GM12878 (cell line): Measurements from ENCODE around the gene PAN3. TPM values are rescaled to one million over a fixed set of nuclear protein-coding genes. Genes with fewer than 3 reads are reported as not detected.

Experiments used
- ATAC-seq: fragments of 200-7000 bp; cut with Tn5 transposase; 3 replicates; pipeline ENCODE4 v1.9.1; 2020; ENCODE audit warnings: mild to moderate bottlenecking, moderate library complexity
- BruUV-seq: library from RNA; stranded (reverse); fragments of 400-500 nt; replicated peaks from 2 replicates; lab custom pipeline; 2021; lab: Mats Ljungman, UMichigan
- CTCF ChIA-PET: fragments of 300-600 bp; sonication (Branson Sonifier 250); formaldehyde crosslinking; extraction: SDS; loops from one replicate; lab custom pipeline; 2021; ENCODE audit warnings: inconsistent platforms; lab: Yijun Ruan, JAX
- POLR2A ChIA-PET: fragments of 350-600 bp; formaldehyde crosslinking; extraction: SDS; loops from one replicate; lab custom pipeline; 2021; ENCODE audit warnings: inconsistent platforms; lab: Charles Lee
- RAD21 ChIA-PET: fragments of 300-600 bp; sonication (Branson Sonifier 250); formaldehyde crosslinking; loops from one replicate; lab custom pipeline; 2023; ENCODE audit warnings: antibody characterized with exemption; ENCODE audit not compliant: unreplicated experiment; lab: Charles Lee
- SMC1A ChIA-PET: fragments of 300-600 bp; sonication (Branson Sonifier 250); formaldehyde crosslinking; loops from one replicate; lab custom pipeline; 2023; ENCODE audit not compliant: unreplicated experiment, uncharacterized antibody; lab: Charles Lee
- DNase-seq: peaks from one replicate; pipeline ENCODE4 v3.0.0-alpha.2; 2011; ENCODE audit warnings: low read depth, low spot score
- FAIRE-seq: peaks from 3 replicates; lab custom pipeline; 2011; peaks lifted over from hg19 to GRCh38; lab: Jason Lieb, UNC
- H2AFZ ChIP-seq: 2 replicates; pipeline ENCODE4 v1.6.0; 2011; ENCODE audit warnings: low read depth, low read length, control low read depth; ENCODE audit not compliant: control insufficient read depth
- H3K27ac ChIP-seq: 2 replicates; pipeline ENCODE4 v1.5.1; 2011; ENCODE audit warnings: control low read depth; ENCODE audit not compliant: control insufficient read depth, insufficient read depth
- H3K27me3 ChIP-seq, 2 experiments: replicated peaks in 1 of 2; 2 replicates each; pipeline versions ENCODE4 v1.6.0 to v1.6.1; 2011; ENCODE audit warnings: low read length in 1 of 2; ENCODE audit not compliant: control insufficient read depth in 2 of 2, insufficient read depth in 2 of 2
- H3K36me3 ChIP-seq, 2 experiments: 2 replicates each; pipeline ENCODE4 v1.5.1; 2011; ENCODE audit warnings: low read length in 1 of 2; ENCODE audit not compliant: control insufficient read depth in 2 of 2, insufficient read depth in 2 of 2
- H3K4me1 ChIP-seq: 2 replicates; pipeline ENCODE4 v1.6.1; 2011; ENCODE audit warnings: mild to moderate bottlenecking, low read length, moderate library complexity, mixed read lengths; ENCODE audit not compliant: control insufficient read depth, insufficient read depth
- H3K4me2 ChIP-seq: 2 replicates; pipeline ENCODE4 v1.6.0; 2011; ENCODE audit warnings: control low read depth; ENCODE audit not compliant: control insufficient read depth, insufficient read depth
- H3K4me3 ChIP-seq: fragments of 200-600 bp; sonication (generic); 2 replicates; pipeline ENCODE4 v1.5.1; 2016
- H3K79me2 ChIP-seq: 2 replicates; pipeline ENCODE4 v1.6.0; 2011; ENCODE audit warnings: low read length; ENCODE audit not compliant: control insufficient read depth, insufficient read depth
- H3K9ac ChIP-seq: 2 replicates; pipeline ENCODE4 v1.8.0; 2011; ENCODE audit warnings: low read length, control low read depth, mixed read lengths; ENCODE audit not compliant: control insufficient read depth, insufficient read depth
- H3K9me3 ChIP-seq: replicated peaks from 3 replicates; pipeline ENCODE4 v1.5.1; 2011; ENCODE audit warnings: mild to moderate bottlenecking, low read length; ENCODE audit not compliant: control insufficient read depth, insufficient read depth
- H4K20me1 ChIP-seq: 2 replicates; pipeline ENCODE4 v1.6.0; 2011; ENCODE audit not compliant: control insufficient read depth, insufficient read depth
- CBX3 ChIP-seq: fragments of 200-600 bp; sonication (generic); IDR thresholded peaks from 2 replicates; pipeline ENCODE4 v1.6.1; 2016; ENCODE audit warnings: low read depth, borderline replicate concordance
- CREM ChIP-seq: IDR thresholded peaks from 2 replicates; pipeline ENCODE4 v1.6.1; 2014; ENCODE audit warnings: antibody characterized with exemption, low read depth
- EP300 ChIP-seq, 2 experiments: fragments of 150-350 bp in 1 of 2; IDR thresholded peaks; 2 replicates each; pipeline ENCODE4 v1.6.1; 2011 to 2012; ENCODE audit warnings: low read depth in 2 of 2, low read length in 2 of 2, borderline replicate concordance in 1 of 2, improper control_type of control experiment in 1 of 2, inconsistent platforms in 1 of 2; ENCODE audit not compliant: control insufficient read depth in 1 of 2
- FOXK2 ChIP-seq: fragments of 450-650 bp; IDR thresholded peaks from 2 replicates; pipeline ENCODE4 v1.6.1; 2017; ENCODE audit warnings: mild to moderate bottlenecking, moderate library complexity
- KAT2A ChIP-seq: conservative IDR thresholded peaks from 2 replicates; pipeline ENCODE4 v1.6.1; 2011; ENCODE audit warnings: low read depth, low read length; ENCODE audit not compliant: control insufficient read depth
- MXI1 ChIP-seq: fragments of 150-350 bp; IDR thresholded peaks from 2 replicates; pipeline ENCODE4 v1.6.1; 2011; ENCODE audit warnings: low read depth, mild to moderate bottlenecking, inconsistent platforms, low read length, improper control_type of control experiment
- RBBP5 ChIP-seq: fragments of 200-600 bp; sonication (generic); conservative IDR thresholded peaks from 2 replicates; pipeline ENCODE4 v1.6.1; 2016
- RFX5 ChIP-seq: IDR thresholded peaks from 2 replicates; pipeline ENCODE4 v1.6.1; 2011; ENCODE audit warnings: low read depth, low read length, improper control_type of control experiment
- SMC3 ChIP-seq: IDR thresholded peaks from 2 replicates; pipeline ENCODE4 v1.6.1; 2011; ENCODE audit warnings: low read length, improper control_type of control experiment, borderline replicate concordance
- SRF ChIP-seq, 2 experiments: IDR thresholded peaks; 2 replicates each; pipeline ENCODE4 v1.6.1; 2011; ENCODE audit warnings: low read depth in 2 of 2, low read length in 2 of 2, mild to moderate bottlenecking in 1 of 2, moderate library complexity in 1 of 2
- YBX1 ChIP-seq: fragments of 450-650 bp; IDR thresholded peaks from 2 replicates; pipeline ENCODE4 v1.6.1; 2016; ENCODE audit warnings: antibody characterized with exemption
- ZBTB11 ChIP-seq: fragments of 450-650 bp; formaldehyde crosslinking; IDR thresholded peaks from 2 replicates; pipeline ENCODE4 v1.5.0; 2022; ENCODE audit warnings: mild to moderate bottlenecking, missing genetic modification characterization
- ZNF217 ChIP-seq: fragments of 450-650 bp; IDR thresholded peaks from 2 replicates; pipeline ENCODE4 v1.6.1; 2017; ENCODE audit warnings: antibody characterized with exemption, mild to moderate bottlenecking
- WGBS: methylation state at CpG from one replicate; pipeline ENCODE4 v1.1.6; 2016; ENCODE audit warnings: low lambda C conversion rate; ENCODE audit not compliant: insufficient replicate concordance, insufficient coverage; ENCODE audit errors: missing lambda C conversion rate; 5-methylcytosine and 5-hydroxymethylcytosine counted together
- in situ Hi-C: fragments of 300-500 bp; cut with MboI; formaldehyde crosslinking; loops from 9 replicates; pipeline ENCODE4 v1.14.3; 2018; ENCODE audit warnings: mixed read lengths
- intact Hi-C: fragments of 100-400 bp; cut with micrococcal nuclease; formaldehyde crosslinking; loops from one replicate; pipeline ENCODE4 v1.14.2; 2022; ENCODE audit not compliant: unreplicated experiment
- polyA plus RNA-seq, 11 experiments: library from polyadenylated mRNA; depleted of rRNA in 4 of 11; unstranded in 6 of 11; stranded (reverse) in 5 of 11; fragments of >200 nt; fragmentation: Nextera tagmentation in 4 of 11; fragmentation: Illumina TruSeq in 1 of 11; extraction: Ambion mirVana in 4 of 11; extraction: Trizol in 1 of 11; gene quantifications; 1 replicate in 1 of 11; 2 replicates in 10 of 11; pipeline versions ENCODE4 v1.2.1 to v1.2.3, GENCODE V29; 2011 to 2016; ENCODE audit warnings: inconsistent platforms in 2 of 11, missing spikeins in 2 of 11, low read depth in 1 of 11
- total RNA-seq, 4 experiments: library from RNA; depleted of rRNA in 3 of 4; stranded (reverse); fragments of >200 nt in 3 of 4; fragmentation: Illumina TruSeq in 1 of 4; extraction: Trizol in 1 of 4; gene quantifications; 2 replicates each; pipeline versions ENCODE4 v1.2.1 to v1.2.3, GENCODE V29; 2013 to 2021

Gene PAN3
- total and polyA plus RNA-seq, 10 of the 15 experiments (the other 5 are each of a cell fraction or from before 2014, with no cell fraction given): 13.0 to 33.3 (median 19.9) TPM

- POLR2A ChIA-PET: interaction anchor here (1.2 kb wide), 1 partner anchor 85 kb away, joined by 3 read pairs; no protein-coding TSS in a partner anchor
- Histone ChIP-seq H2AFZ (no peak overlapping the region), H4K20me1 (no peaks in the 10 kb centered on the region), H3K4me1 (no peaks in the 10 kb centered on the region), H3K27ac (no peak overlapping the region), H3K27me3 (no peaks in the 10 kb centered on the region), H3K9me3 (no peaks in the 10 kb centered on the region), H3K79me2 (no peaks in the 10 kb centered on the region), H3K4me3 (no peak overlapping the region), H3K9ac (no peak overlapping the region), H3K4me2 (no peak overlapping the region), H3K36me3 (no peaks in the 10 kb centered on the region)
- ATAC-seq (no peak), FAIRE-seq (no peak), DNase-seq (no peak)
- TF ChIP-seq EP300 (IDR thresholded peaks at IDR 0.05; ENCODE audit: borderline replicate concordance in 1 of 2, control insufficient read depth in 1 of 2, low read depth in 2 of 2, low read length in 2 of 2): no peak
- TF ChIP-seq KAT2A: no peak
- no peak for TF ChIP-seq MXI1
- no peak for TF ChIP-seq CBX3
- TF ChIP-seq RFX5: 0 out of 2 replicates have a peak, but pooled peaks have one; percentile 43
- in situ Hi-C loops: no loop called here
- SMC1A ChIA-PET: interaction anchor here (0.9 to 2.2 kb wide), 3 partner anchors 10 to 122 kb away, joined by 3 to 6 read pairs (median 4); no protein-coding TSS in a partner anchor
- 61% methylated on average over 5 of the region's 5 CpGs for WGBS
- intact Hi-C loops: no loop called here
- CTCF ChIA-PET: interaction anchor here (0.8 to 1.1 kb wide), 2 partner anchors 13 to 185 kb away, joined by 3 to 5 read pairs; no protein-coding TSS in a partner anchor
- RAD21 ChIA-PET: no interaction called here
- no TSS peak for BruUV-seq
Observed at GRCh38 chr13:28129911-28130693, 8.2 kb upstream of the PAN3 start.

GRCh38 chr13:28131646-28132045 is 6.7 kb upstream of the PAN3 start:
- ChIA-PET RAD21 (no interaction called here), CTCF (interaction anchor here (1.2 kb wide), 1 partner anchor 507 kb away, joined by 4 read pairs; no protein-coding TSS in a partner anchor), POLR2A (no interaction called here), SMC1A (interaction anchor here (1.6 kb wide), 1 partner anchor 102 kb away, joined by 3 read pairs; no protein-coding TSS in a partner anchor)
- Histone ChIP-seq H3K4me3 (no peak overlapping the region), H3K9me3 (no peaks in the 10 kb centered on the region), H4K20me1 (no peaks in the 10 kb centered on the region), H3K4me2 (no peak overlapping the region), H3K36me3 (no peaks in the 10 kb centered on the region), H3K4me1 (peaks cover 5% of the 10 kb centered on the region; the same call in 1 of the 2 replicates), H2AFZ (no peak overlapping the region), H3K27me3 (no peaks in the 10 kb centered on the region), H3K79me2 (peaks cover under 1% of the 10 kb centered on the region), H3K27ac (no peak overlapping the region), H3K9ac (no peak overlapping the region)
- FAIRE-seq (no peak), ATAC-seq (no peak), DNase-seq (no peak)
- intact Hi-C loops: no loop called here
- in situ Hi-C loops: no loop called here
- WGBS: 95% methylated on average over 11 of the region's 11 CpGs
- BruUV-seq: no TSS peak
- TF ChIP-seq SMC3: no peak
- no peak for TF ChIP-seq RBBP5
- no peak for TF ChIP-seq FOXK2
- no peak for TF ChIP-seq ZNF217
- TF ChIP-seq SRF (IDR thresholded peaks at IDR 0.05; ENCODE audit: low read depth in 2 of 2, low read length in 2 of 2): no peak
- no peak for TF ChIP-seq ZBTB11 (CRISPR knock-in tag)
- no peak for TF ChIP-seq CREM
- no peak for TF ChIP-seq YBX1
